ENCODE measurements around the gene CTSH. TPM values are rescaled to one million over a fixed set of nuclear protein-coding genes. Genes with fewer than 3 reads are reported as not detected.

The CTSH gene
- total and polyA plus RNA-seq, 2 experiments from 2014 or later = 19.7 to 19.9 TPM

GRCh38 chr15:78992416-78993256, 47.8 kb upstream of the CTSH start (continued):
- no peak for TF ChIP-seq STAT1 (IDR thresholded peaks at IDR 0.05; ENCODE audit: unreplicated experiment)
- TF ChIP-seq EZH2phosphoT487 (IDR thresholded peaks at IDR 0.05; ENCODE audit: unreplicated experiment) = no peak
- no peak for TF ChIP-seq CREB1 (CRISPR knock-in tag; IDR thresholded peaks at IDR 0.05; ENCODE audit: low read depth)

- Histone ChIP-seq H3K27ac (ENCODE audit: low read depth) (no peak overlapping the region), H3K36me3 (ENCODE audit: insufficient read depth) (no peaks in the 10 kb centered on the region), H2AFZ (no peak overlapping the region), H3K4me1 (ENCODE audit: insufficient read depth) (no peaks in the 10 kb centered on the region), H3F3A (replicated peaks; ENCODE audit: low read depth) (no peaks in the 10 kb centered on the region), H3K4me2 (no peak overlapping the region), H4K20me1 (replicated peaks; ENCODE audit: insufficient read depth) (no peaks in the 10 kb centered on the region), H3K9me2 (ENCODE audit: insufficient read depth) (no peaks in the 10 kb centered on the region), H3K4me3 (no peak overlapping the region), H3K79me2 (replicated peaks; ENCODE audit: insufficient read depth) (no peaks in the 10 kb centered on the region), H3K27me3 (ENCODE audit: insufficient read depth) (no peaks in the 10 kb centered on the region)
- DNase-seq (ENCODE audit: low spot score) (no peak), ATAC-seq (no peak)
- peaks cover 4% of the 10 kb centered on the region for H3K27me3 Mint-ChIP-seq (ENCODE audit: insufficient read depth, low read depth, poor library complexity)
- H3K4me1 Mint-ChIP-seq = peaks cover 9% of the 10 kb centered on the region
- H3K9me3 Mint-ChIP-seq = peaks cover 4% of the 10 kb centered on the region; the same call in 1 of the 3 replicates
- no peak overlapping the region for H3K27ac Mint-ChIP-seq
- no peak overlapping the region for H3K4me3 Mint-ChIP-seq
- no peaks in the 10 kb centered on the region for H3K36me3 Mint-ChIP-seq (ENCODE audit: low read depth)
- TF ChIP-seq ZNF331 (CRISPR knock-in tag; IDR thresholded peaks at IDR 0.05; ENCODE audit: low read depth) (no peak), EZH2 (IDR thresholded peaks at IDR 0.05; ENCODE audit: low read depth, unreplicated experiment) (no peak), REST (IDR thresholded peaks at IDR 0.05; ENCODE audit: unreplicated experiment) (no peak), NANOG (IDR thresholded peaks at IDR 0.05; ENCODE audit: borderline replicate concordance) (no peak), EZH2phosphoT487 (IDR thresholded peaks at IDR 0.05; ENCODE audit: unreplicated experiment) (no peak), CTCF (conservative IDR thresholded peaks at IDR 0.05; ENCODE audit: low read depth in 2 of 2) (no peak), ZNF462 (CRISPR knock-in tag; IDR thresholded peaks at IDR 0.05) (no peak), POLR2AphosphoS5 (IDR thresholded peaks at IDR 0.05; ENCODE audit: low read depth) (no peak), CREB1 (CRISPR knock-in tag; IDR thresholded peaks at IDR 0.05; ENCODE audit: low read depth) (no peak), ZNF114 (CRISPR knock-in tag; IDR thresholded peaks at IDR 0.05) (no peak), JUNB (IDR thresholded peaks at IDR 0.05; ENCODE audit: unreplicated experiment) (no peak), STAT1 (IDR thresholded peaks at IDR 0.05; ENCODE audit: unreplicated experiment) (no peak)
Observed at GRCh38 chr15:78991879-78992278, 47.0 kb upstream of the CTSH start.
